M059J (cell line): ENCODE data around the gene SRSF7. TPM values are rescaled to one million over a fixed set of nuclear protein-coding genes. Genes with fewer than 3 reads are reported as not detected.
A peak's percentile ranks its signal among the peaks of the same experiment; 100 is the strongest.
"Not testable (repeated sequence)": the region's sequence is repeated elsewhere in the genome, so short reads cannot be mapped to it uniquely, and the experiment has no call there.

Source experiments
- DNase-seq: peaks from one replicate; pipeline ENCODE4 v3.0.0-alpha.2; 2012; ENCODE audit warnings: low read depth
- total RNA-seq: library from RNA; depleted of rRNA; stranded (reverse); fragments of >200 nt; shearing (Covaris generic); gene quantifications from 2 replicates; pipeline ENCODE4 v1.2.3, GENCODE V29; 2014; rRNA removed

SRSF7 gene
- total RNA-seq, result 158 and 243 TPM in 2 replicates

DNA sequence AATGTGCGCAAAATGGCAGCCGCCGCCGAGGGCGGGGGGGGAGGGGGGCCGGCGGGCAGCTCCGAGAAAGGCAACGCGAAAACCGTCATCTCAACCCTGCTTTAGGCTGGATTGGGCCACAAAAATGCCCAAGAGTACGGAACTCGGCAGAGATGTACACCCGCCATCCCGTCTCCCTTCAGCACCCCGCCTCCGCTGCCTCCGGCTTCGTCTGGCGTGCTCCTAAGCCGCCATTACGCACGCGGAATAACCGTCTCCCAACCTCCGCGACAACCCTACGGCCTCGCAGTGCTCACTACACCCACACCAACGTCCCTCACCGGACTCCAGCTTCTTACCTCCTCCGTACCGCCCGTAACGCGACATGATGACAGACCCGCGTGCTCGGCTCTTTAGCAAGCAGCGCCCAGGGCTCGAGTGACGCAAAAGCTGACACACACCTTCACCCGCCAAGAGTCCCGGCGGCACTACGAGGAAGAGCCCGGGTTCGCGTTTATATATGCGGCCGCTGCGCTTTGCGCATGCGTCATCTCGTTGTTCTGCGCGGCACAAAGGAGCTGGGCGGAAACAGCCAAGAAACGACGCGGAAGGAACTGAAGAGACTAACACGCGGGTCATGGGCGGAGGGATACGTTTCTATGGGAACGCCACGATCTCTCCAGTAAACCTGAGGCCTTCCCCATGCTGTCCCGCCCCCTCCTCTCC is at the start of gene SRSF7:
SRSF7 (minus strand) TSS at position 471 of the 705 bp plus-strand sequence; CDS start at position 366, 105 bp downstream.
- peak; percentile 98 for DNase-seq

DNA sequence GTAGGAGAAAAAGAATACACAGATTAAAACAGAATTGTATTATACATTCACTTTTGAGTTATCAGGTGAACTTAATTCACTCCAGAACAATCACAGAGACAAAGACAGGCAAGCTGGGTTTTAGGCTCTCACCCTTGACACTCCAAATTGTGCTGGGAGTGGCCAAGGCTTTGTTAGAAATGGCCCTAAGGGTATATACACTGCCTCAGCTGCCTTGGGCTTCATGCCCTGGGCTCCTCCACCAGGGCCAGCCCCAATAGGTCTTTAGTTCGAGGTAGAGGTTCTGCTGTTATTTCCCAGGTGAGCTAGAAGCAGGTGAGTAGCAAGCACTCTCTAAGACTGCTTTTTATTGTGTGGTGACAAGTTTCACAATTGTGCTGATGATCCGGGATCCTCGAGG is 46.8 kb upstream of the SRSF7 start:
- no peak for DNase-seq

DNA sequence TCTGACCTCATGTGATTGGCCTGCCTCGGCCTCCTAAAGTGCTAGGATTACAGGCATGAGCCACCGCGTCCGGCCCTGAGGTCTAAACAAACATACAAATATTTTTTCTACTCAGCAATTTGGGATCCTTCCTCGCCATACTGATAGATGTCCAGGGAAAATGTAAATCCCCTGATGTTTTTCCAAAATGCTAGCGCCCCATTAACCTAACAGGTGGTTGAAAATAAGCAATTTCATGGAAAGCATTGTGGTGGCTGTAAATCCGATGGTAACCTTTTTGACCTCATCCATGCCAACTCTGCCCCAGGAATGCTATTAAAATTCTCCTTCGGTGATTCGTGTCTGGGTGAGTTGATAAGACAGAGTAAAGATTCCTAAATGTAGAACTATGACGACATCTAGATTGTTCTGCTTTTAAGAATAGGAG is 46.1 kb upstream of the SRSF7 start:
- DNase-seq, result peak; percentile 83

GRCh38 chr2:38795016-38795415 is 43.9 kb upstream of the SRSF7 start:
- not testable (repeated sequence) for DNase-seq

GRCh38 chr2:38794235-38794946 is 43.2 kb upstream of the SRSF7 start:
- no peak for DNase-seq

GRCh38 chr2:38793511-38793910 is 42.4 kb upstream of the SRSF7 start:
- no peak for DNase-seq

GRCh38 chr2:38792751-38793150 is 41.6 kb upstream of the SRSF7 start:
- no peak for DNase-seq

- DNase-seq, result not testable (repeated sequence)
These were observed 41.2 kb upstream of the SRSF7 start for GRCh38 chr2:38792321-38792720.

DNA sequence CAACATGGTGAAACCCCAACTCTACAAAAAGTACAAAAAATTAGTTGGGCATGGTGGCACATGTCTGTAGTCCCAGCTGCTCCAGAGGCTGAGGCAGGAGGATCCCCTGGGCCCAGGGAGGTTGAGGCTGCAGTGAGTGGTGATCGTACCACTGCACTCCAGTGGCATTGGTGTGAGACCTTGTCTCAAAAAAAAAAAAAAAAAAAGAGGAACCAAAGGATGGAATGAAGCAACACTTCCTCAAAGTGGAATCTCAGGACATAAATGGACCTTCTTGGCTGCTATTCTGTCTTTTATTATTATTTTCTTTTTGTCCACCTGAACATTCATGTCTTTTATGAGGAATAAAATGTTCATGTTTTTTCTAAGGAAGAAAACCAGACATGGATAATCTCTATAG is 40.6 kb upstream of the SRSF7 start:
- no peak for DNase-seq

- no peak for DNase-seq
These were observed 38.5 kb upstream of the SRSF7 start for GRCh38 chr2:38789691-38790090.

DNA sequence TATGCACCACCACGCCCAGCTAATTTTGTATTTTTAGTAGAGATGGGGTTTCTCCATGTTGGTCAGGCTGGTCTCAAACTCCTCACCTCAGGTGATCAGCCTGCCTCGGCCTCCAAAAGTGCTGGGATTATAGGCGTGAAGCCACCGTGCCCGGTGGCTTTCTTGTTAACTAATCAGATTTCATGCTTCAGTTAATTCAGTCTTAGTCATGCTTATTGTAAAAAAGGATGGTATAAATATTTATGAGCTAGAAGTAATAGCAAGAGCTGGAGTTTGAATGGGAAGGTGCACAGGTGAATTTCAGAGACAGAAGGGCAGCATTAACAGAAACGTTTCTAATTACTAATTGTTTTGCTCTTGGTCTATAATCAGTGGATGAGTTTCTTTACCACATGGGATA is 37.1 kb upstream of the SRSF7 start:
- DNase-seq, result peak; percentile 64

GRCh38 chr2:38783586-38783985 is 32.4 kb upstream of the SRSF7 start:
- DNase-seq, result no peak

GRCh38 chr2:38778687-38779082 is 27.5 kb upstream of the SRSF7 start:
- no peak for DNase-seq

GRCh38 chr2:38776531-38776930 is 25.4 kb upstream of the SRSF7 start:
- DNase-seq, result no peak

DNA sequence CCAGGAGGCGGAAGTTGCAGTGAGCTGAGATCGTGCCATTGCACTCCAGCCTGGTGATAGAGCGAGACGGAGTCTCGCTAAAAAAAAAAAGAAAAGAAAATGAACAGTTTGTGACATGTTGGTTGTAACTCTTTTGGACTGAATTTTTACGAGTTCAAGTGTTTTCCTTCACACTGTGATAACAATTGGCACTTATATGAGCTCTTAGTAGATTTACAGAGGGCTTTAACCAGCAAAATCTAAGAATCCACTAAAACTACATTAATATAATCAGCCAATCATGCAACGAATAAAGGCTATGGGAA is 24.7 kb upstream of the SRSF7 start:
- DNase-seq, result no peak

GRCh38 chr2:38775097-38775920 is 24.1 kb upstream of the SRSF7 start:
- DNase-seq, result no peak

DNA sequence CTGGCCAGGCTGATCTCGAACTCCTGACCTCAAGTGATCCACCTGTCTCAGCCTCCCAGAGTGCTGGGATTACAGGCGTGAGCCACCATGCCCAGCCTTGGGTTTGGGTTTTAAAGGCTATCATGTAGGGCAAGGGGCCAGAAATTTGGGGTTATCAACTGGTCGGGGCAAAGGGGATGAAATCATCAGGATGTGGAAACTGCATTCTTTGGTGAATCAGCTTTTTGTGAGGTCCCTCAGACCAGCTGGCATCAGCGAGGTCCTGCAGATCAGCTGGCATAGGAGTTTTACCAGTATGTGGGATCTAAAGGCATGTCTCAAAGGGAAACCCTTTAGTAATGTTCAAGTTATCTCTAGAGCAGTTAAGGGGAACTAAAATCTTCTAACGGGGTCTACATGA is 20.5 kb upstream of the SRSF7 start:
- peak; percentile 87 for DNase-seq

DNA sequence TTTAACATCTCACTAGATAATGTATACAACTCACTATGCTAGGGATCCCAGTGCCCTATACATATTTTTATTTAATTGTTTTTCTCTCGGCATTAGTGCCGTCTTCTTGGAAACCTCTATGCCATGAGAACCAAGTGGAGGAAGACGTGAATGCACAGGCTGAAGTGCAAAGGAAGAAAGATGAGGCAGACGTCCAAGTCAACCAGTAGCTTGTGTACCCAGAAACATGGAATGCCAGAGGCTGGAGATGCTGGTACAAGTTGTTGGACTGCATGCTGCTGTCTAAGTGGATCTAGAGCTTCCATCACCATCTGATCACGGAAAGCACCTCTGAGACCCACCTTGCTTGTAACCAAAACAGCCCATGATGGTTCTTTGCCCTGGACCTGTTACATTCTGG is 14.4 kb upstream of the SRSF7 start:
- DNase-seq, result no peak

GRCh38 chr2:38765149-38765548 is 14.0 kb upstream of the SRSF7 start:
- DNase-seq, result peak; percentile 77

DNA sequence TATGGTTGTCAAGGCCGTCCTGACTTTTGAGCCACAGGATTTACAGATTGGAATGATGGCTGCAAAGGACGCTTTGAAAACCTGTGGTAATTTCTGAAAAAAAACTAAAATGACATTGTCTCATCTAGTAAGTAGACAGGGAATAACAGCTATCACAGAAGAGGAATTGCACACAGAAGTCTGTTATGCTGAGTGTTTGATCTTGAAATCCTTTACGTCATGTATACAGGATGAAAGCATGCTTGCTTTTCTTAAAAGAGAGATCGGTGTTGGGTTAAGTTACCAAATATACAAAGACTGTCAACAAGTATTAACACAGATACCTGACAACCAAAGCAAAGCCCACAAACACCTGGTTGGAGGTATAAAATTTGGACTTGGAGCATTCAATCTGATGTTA is 12.6 kb upstream of the SRSF7 start:
- no peak for DNase-seq

- no peak for DNase-seq
These were observed 12.1 kb upstream of the SRSF7 start for GRCh38 chr2:38763228-38763627.

DNA sequence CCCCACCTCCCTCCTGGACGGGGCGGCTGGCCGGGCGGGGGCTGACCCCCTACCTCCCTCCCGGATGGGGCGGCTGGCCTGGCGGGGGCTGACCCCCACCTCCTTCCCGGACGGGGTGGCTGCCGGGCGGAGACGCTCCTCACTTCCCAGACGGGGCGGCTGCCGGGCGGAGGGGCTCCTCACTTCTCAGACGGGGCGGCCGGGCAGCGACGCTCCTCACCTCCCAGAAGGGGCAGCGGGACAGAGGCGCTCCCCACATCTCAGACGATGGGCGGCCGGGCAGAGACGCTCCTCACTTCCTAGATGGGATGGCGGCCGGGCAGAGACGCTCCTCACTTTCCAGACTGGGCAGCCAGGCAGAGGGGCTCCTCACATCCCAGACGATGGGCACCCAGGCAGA is 4.7 kb upstream of the SRSF7 start:
- DNase-seq, result not testable (repeated sequence)

DNA sequence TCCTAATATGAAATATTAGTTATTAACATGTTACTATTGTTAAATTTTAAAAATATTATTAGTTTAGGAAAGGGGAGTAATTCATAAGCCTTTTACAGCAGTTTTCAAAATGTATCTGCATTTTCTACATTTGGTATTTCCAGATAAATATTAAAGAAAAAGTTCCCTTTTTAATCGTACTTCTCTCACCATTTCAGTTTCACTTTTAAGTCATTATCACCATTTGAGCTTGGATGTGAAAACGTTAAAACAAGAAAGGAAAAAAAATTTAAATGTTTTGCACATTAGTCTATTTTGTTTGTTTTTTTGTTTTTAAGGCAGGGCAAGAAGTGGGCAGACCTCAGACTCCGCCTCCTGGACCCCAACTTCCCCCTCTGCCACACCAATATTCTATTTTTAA is 3.3 kb upstream of the SRSF7 start:
- no peak for DNase-seq
